HG03108 (cell line): ENCODE results near the gene RHAG.
"Not testable (repeated sequence)": the region's sequence is repeated elsewhere in the genome, so short reads cannot be mapped to it uniquely, and the experiment has no call there.

Experiments used
- ATAC-seq: cut with Tn5 transposase; IDR thresholded peaks from one replicate; pipeline ENCODE4 v1.9.1; 2021; ENCODE audit warnings: moderate library complexity; ENCODE audit not compliant: unreplicated experiment

Gene RHAG

GRCh38 chr6:49635978-49636712 lies 494 bp downstream of the RHAG start:
- no peak for ATAC-seq

DNA sequence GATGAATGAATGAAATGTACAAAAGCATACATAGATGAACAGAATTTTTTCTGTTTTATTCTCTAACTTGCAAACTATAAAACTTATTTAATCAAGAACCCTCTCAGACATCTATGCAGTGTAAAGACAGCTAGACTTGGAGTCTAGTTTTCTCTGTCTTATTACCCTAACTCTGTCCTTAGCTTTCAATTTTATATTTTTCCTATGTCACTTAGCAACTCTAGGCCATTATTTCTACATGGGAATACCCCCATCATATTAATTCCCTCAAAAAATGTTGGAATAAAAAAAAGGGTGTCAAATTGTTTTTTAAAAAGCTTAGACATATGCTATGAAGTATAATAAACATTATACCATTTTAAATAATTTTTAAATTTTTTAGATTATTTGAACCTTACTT lies 1.2 kb downstream of the RHAG start:
- no peak for ATAC-seq

GRCh38 chr6:49634836-49635218 lies 1.8 kb downstream of the RHAG start:
- ATAC-seq = no peak

DNA sequence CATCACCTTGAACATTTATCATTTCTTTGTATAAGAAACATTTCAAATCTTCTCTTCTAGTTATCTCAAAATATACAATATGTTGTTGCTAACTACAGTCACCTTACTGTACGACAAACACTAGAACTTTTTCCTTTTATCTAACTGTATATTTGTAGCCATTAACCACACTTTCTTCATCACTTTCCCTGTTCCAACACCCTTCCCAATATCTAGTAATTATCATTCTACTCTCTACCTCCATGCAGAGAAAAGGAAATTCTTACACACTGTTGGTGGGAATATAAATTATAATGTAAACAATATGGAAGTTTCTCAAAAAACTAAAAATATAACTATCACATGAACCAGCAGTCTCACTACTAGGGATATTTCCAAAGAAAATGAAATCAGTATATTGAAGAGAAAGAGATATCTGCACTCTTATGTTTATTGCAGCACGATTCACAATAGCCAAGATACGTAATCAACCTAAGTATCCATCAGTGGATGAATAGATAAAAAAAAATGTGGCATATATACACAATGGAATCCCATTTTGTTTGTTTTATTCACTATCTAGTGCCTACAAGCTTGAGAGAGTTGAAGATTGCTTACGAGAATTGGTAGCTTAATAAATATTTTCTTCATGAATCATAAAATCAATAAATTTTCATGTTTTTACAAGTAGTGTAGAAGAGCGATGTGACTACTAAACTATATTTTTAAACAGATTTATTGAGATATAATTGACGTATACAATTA lies 2.4 kb downstream of the RHAG start:
- ATAC-seq = no peak

DNA sequence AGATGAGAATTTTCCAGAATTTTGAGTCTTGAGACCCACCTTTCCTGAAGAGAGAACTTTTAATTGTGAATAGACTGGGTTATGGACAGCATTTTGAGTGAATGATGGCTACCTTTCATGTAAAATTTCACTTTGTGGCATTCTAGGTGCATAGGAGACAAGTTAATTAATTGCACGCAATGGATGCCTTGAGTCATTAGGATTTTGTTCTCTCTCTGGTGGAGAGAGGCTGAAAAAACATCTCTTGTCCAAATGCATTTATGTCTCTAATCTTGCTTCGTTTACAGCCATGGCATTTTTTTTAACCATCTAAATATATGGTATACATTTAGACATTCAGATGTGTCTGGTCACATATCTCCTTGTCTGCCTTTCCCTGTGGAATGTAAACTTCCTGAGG lies 3.1 kb downstream of the RHAG start:
- no peak for ATAC-seq

- ATAC-seq = no peak
Observed at GRCh38 chr6:49632727-49633126, 3.9 kb downstream of the RHAG start.

GRCh38 chr6:49629485-49630088 lies 7.1 kb downstream of the RHAG start:
- ATAC-seq = not testable (repeated sequence)

DNA sequence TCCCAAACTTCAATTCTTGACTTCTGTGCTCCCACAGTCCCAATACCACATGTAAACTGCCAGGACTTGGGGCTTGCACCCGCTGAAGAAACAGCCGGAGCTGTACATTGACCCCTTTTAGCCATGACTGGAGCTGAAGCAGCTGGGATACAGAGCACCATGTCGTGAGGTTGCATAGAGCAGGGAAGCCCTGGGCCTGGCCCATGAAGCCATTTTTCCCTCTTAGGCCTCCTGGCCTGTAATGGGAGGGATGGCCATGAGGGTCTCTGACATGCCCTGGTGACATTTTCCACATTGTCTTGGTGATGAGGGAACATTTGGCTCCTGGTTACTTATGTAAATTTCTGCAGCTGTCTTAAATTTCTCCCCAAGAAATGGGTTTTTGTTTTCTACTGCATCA lies 9.8 kb downstream of the RHAG start:
- ATAC-seq = no peak

DNA sequence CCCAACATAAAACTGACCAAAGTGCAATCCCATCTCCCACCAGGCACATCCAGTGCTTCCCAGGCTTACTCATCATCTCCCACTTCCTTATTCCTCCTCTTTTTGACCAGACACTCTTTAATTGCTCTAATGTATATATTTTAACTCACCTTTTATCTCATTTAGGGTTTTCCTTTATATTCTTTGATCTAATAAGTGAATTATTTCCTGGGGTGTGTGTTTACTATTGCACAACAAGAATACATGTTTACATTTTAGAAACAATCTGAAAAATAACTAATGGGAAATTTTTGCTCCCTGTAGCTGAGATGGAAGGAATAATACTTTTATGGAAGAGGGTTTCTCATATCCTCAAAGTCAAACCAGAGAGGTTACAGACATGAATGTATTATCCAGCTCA lies 18.4 kb downstream of the RHAG start:
- no peak for ATAC-seq

GRCh38 chr6:49614144-49614543 lies 22.5 kb downstream of the RHAG start:
- not testable (repeated sequence) for ATAC-seq

- no peak for ATAC-seq
Observed at GRCh38 chr6:49609285-49609684, 27.4 kb downstream of the RHAG start.

DNA sequence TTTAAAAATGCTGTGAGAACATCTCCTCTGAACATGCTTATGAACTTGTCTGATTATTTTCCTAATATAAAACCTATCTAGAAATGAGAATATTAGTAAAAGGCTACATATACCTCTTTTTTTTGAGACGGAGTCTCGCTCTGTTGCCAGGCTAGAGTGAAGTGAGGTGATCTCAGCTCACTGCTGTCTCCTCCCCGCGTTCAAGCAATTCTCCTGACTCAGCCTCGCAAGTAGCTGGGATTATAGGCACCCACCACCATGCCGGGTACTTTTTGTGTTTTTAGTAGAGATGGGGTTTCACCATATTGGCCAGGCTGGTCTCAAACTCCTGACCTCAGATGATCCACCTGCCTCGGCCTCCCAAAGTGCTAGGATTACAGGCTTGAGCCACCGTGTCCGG lies 28.4 kb downstream of the RHAG start:
- not testable (repeated sequence) for ATAC-seq

DNA sequence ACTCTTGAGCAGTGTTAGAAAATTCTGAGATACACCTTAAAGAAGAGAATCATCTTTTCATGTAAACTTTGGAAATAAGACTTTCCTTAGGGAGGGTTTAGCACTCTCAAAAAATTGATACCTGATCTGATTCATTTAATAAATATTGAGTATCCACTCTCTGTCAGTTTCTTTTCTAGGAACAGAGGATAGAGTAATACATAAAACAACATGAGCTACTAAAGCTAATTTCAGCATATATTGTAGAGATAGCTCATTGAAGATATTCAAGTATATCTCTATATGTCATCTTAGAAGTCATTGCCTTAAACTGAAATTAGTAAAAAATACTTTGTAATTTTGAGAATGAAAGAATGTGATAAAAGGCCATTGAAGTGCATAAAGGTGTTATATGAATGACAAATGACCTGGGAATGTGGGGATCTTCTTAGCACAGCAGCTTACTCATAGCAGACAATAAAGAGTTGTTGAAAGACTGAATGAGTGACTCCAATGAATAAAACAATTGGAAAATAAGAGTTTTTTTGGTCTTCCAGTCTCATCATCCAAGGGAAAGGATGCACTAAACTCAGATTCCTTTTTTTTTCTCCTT lies 29.2 kb downstream of the RHAG start:
- no peak for ATAC-seq

DNA sequence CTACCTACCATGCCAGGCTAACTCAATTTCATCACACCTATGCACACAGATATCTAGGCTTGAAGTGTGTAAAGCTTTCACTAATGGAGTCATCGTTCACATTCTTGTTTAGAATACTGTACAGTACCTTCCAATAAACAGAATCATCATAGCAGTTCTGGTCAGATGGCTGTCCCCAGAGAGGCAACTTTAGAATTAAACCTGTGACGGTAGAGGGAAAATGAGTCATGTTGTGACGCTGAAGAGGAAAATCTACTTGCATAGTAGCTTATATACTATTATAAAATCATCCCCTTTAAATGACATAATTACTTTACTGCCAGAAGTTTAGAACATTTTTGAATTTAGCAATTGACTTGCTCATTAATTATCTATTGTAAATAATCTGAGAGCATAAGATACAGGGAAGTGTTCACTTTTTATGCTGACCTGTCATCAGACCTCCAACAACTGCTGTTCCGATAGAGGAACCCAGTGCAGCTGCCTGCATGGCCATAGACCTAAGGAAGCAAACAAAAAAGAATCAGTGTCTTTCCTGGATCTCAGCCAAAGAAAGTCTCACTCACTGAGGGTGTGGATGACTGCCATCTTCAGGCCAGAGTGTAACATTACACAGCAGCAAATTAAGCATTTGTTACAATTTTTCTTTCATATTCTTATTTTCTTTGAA lies 29.8 kb downstream of the RHAG start:
- peak; percentile 91 for ATAC-seq

DNA sequence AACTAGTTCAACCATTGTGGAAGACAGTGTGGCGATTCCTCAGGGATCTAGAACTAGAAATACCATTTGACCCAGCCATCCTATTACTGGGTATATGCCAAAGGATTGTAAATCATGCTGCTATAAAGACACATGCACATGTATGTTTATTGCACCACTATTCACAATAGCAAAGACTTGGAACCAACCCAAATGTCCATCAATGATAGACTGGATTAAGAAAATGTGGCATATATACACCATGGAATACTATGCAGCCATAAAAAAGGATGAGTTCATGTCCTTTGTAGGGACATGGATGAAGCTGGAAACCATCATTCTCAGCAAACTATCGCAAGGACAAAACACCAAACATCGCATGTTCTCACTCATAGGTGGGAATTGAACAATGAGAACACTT lies 32.6 kb downstream of the RHAG start:
- ATAC-seq = not testable (repeated sequence)

DNA sequence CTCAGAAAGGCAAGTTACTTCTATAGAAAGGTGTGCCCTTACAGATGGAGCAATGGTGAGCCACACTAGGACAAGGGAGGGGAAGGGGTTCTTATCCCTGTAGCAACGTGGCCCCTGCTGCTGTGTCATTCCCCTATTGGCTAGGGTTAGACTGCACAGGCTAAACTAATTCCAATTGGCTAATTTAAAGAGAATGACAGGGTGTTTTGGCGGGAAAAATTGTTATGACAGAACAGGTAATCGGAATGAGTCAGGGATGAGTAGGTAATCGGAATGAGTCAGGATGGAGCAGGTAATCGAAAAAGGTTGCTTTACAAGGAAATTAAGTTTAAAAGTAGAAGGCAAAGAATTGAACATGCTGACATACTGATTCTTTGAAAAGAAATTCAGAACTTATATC lies 49.4 kb downstream of the RHAG start:
- not testable (repeated sequence) for ATAC-seq

DNA sequence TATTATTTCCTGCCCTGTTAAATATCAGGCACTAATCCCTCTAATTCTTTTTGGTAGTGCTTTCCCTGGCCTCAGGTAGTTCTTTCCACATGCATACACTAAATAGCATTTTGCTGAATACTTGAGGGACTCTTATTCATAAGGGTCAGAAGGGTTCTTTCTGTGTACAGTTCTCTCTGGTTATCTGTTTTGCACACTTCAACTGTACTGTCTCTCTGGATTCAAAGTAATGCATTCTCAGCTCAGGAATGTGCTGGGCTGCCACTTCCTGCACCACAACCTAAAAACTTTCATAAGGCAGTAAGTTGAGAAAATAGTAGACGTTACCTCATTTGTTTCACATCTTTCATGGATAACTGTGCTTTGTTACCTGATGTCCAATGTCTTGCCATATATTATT lies 54.1 kb downstream of the RHAG start:
- no peak for ATAC-seq

DNA sequence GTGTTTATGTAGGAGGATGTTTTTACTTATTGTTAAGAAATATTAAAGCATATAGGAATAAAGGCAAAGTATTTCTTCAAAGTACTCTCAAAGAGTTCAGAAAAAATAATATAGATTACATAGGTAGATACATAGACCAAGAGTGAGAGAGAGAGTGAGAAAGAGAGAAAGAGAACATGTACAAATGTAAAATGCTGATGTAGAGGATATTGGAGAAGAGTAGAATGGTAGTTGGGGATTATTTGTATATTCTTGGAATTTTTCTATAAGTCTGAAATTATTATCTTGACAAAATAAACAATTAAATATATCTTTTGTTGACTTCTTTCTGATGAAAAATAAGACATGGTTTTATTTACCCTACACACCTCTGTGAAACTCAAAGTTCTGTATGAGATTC lies 57.0 kb downstream of the RHAG start:
- ATAC-seq = no peak

GRCh38 chr6:49576618-49577017 lies 60.0 kb downstream of the RHAG start:
- ATAC-seq = no peak

DNA sequence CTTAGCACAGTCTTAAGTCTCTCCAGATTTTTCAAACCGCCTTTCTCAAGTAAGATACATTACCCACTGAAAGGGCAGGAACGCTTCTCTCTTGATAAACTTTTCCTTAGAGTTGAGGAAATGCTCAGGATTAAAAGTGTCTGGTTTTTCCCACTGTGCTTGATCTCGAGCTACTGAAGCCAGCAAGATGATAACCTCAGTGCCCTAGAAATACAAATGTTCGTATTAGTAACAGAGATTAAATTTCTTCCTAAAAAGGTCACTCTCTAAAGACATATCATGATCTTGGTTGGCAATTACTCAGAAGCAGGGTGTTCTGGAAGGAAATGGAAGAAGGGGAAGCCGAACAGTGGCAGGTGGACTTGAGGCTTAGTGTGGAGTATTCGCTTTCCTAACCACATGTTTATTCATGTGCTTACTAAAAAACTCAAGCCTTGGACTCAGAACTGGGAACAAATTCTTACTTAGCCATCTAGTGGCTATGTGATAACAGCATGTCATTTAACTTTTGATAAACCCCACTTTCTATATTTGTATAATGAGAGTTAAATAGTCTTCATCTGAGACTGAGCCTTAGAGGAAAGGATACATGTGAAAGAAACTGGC lies 66.1 kb downstream of the RHAG start:
- ATAC-seq = no peak

DNA sequence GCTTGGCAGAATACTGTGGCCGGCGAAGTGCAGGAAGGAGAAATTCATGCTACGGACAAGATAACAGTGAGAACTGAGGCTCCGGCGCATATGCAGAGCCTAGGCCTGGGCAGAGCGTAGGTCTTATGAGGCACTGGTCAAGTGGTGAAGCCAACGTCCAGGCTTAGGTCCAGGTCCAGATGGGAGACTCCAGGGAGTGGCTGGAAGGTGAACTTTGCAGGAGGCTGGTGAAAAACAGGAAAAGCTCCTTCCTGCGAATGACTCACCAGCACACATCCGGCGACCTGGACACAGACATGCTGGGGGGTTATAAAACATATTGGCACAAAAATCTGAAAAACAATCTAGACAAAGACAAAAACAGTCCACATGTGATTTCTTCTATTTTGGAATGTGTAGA lies 70.8 kb downstream of the RHAG start:
- no peak for ATAC-seq
